ENCODE results near the gene ARHGAP6.

ARHGAP6 gene

GRCh38 chrX:11137543-11138139, 528.1 kb downstream of the ARHGAP6 start:
- H3K27ac ChIP-seq: no peak overlapping the region
- peak; percentile 52 for TF ChIP-seq CTCF (conservative IDR thresholded peaks at IDR 0.05; ENCODE audit: low read depth)
- no peak for DNase-seq (ENCODE audit: low spot score)
- CTCF ChIA-PET: interaction anchor here (0.7 to 0.8 kb wide), 2 partner anchors 286 to 642 kb away, joined by 3 to 5 read pairs; no protein-coding TSS in a partner anchor
- POLR2A ChIA-PET (ENCODE audit: low non-redundant PET): no interaction called here

- POLR2A ChIA-PET (ENCODE audit: low non-redundant PET): no interaction called here
Measured at GRCh38 chrX:11135564-11136185, 530.0 kb downstream of the ARHGAP6 start.

GRCh38 chrX:11131146-11131545, 534.6 kb downstream of the ARHGAP6 start:
- no peak for TF ChIP-seq CTCF (conservative IDR thresholded peaks at IDR 0.05; ENCODE audit: low read depth)
- H3K27ac ChIP-seq: no peak overlapping the region
- no peak for DNase-seq (ENCODE audit: low spot score)
- CTCF ChIA-PET: no interaction called here
- POLR2A ChIA-PET (ENCODE audit: low non-redundant PET): no interaction called here

More at GRCh38 chrX:11135564-11136185, 530.0 kb downstream of the ARHGAP6 start:
- DNase-seq (ENCODE audit: low spot score): no peak
- H3K27ac ChIP-seq: no peak overlapping the region
- CTCF ChIA-PET: interaction anchor here (0.7 kb wide), 1 partner anchor 9 kb away, joined by 4 read pairs; no protein-coding TSS in a partner anchor
- no peak for TF ChIP-seq CTCF (conservative IDR thresholded peaks at IDR 0.05; ENCODE audit: low read depth)

GRCh38 chrX:11130136-11130535, 535.6 kb downstream of the ARHGAP6 start:
- CTCF ChIA-PET: interaction anchor here (0.6 to 0.9 kb wide), 2 partner anchors 494 to 908 kb away, joined by 3 read pairs; no protein-coding TSS in a partner anchor
- DNase-seq (ENCODE audit: low spot score): no peak
- no peak for TF ChIP-seq CTCF (conservative IDR thresholded peaks at IDR 0.05; ENCODE audit: low read depth)
- POLR2A ChIA-PET (ENCODE audit: low non-redundant PET): no interaction called here
- no peak overlapping the region for H3K27ac ChIP-seq

GRCh38 chrX:11129534-11130105, 536.1 kb downstream of the ARHGAP6 start:
- POLR2A ChIA-PET (ENCODE audit: low non-redundant PET): no interaction called here
- no peak for TF ChIP-seq CTCF (conservative IDR thresholded peaks at IDR 0.05; ENCODE audit: low read depth)
- no peak overlapping the region for H3K27ac ChIP-seq
- CTCF ChIA-PET: interaction anchor here (0.6 to 0.9 kb wide), 3 partner anchors 9 to 908 kb away, joined by 3 to 4 read pairs (median 3); no protein-coding TSS in a partner anchor
- DNase-seq (ENCODE audit: low spot score): no peak

GRCh38 chrX:11125060-11125459, 540.7 kb downstream of the ARHGAP6 start:
- CTCF ChIA-PET: no interaction called here
- POLR2A ChIA-PET (ENCODE audit: low non-redundant PET): no interaction called here
- DNase-seq (ENCODE audit: low spot score): no peak
- no peak for TF ChIP-seq CTCF (conservative IDR thresholded peaks at IDR 0.05; ENCODE audit: low read depth)
- H3K27ac ChIP-seq: no peak overlapping the region
